K562 (cell line): ENCODE results near the gene SIAE. TPM values are rescaled to one million over a fixed set of nuclear protein-coding genes. Genes with fewer than 3 reads are reported as not detected.

ENCODE experiments used
- ATAC-seq: fragments of 200-7000 bp; cut with Tn5 transposase; 3 replicates; pipeline ENCODE4 v1.9.1; 2020; ENCODE audit warnings: moderate library complexity
- BruUV-seq: library from RNA; stranded (reverse); fragments of 400-500 nt; replicated peaks from 2 replicates; lab custom pipeline; 2021; lab: Mats Ljungman, UMichigan
- CTCF ChIA-PET: fragments of 300-600 bp; formaldehyde crosslinking; extraction: SDS; loops from one replicate; lab custom pipeline; 2021; ENCODE audit warnings: low intra/inter-chr PET ratio; lab: Yijun Ruan, JAX
- POLR2A ChIA-PET: fragments of 300-600, 350-650 bp; sonication (Branson Sonifier 250); formaldehyde crosslinking; extraction: SDS; loops from one replicate; lab custom pipeline; 2021; ENCODE audit warnings: antibody characterized with exemption, inconsistent platforms; lab: Yijun Ruan, JAX
- DNase-seq, 4 experiments: peaks; one replicate each; pipeline versions ENCODE4 v3.0.0 to v3.0.0-alpha.2; 2011 to 2018; ENCODE audit warnings: low spot score in 3 of 4, mixed read lengths in 3 of 4; ENCODE audit errors: extremely low read depth in 1 of 4
- FAIRE-seq: peaks from 2 replicates; lab custom pipeline; 2011; peaks lifted over from hg19 to GRCh38; lab: Jason Lieb, UNC
- H2AFZ ChIP-seq: 2 replicates; pipeline ENCODE4 v1.6.0; 2011; ENCODE audit warnings: low read depth, low read length, control low read depth, inconsistent platforms
- H3K27ac ChIP-seq: fragments of 200-600 bp; 3 replicates; pipeline ENCODE4 v1.8.0; 2011; ENCODE audit warnings: low read depth, mild to moderate bottlenecking, control low read depth, inconsistent platforms, low read length, moderate library complexity, mixed read lengths; ENCODE audit errors: extremely low read depth
- H3K27me3 ChIP-seq, 2 experiments: fragments of 300-600 bp in 1 of 2; 2 replicates in 1 of 2; 3 replicates in 1 of 2; pipeline versions ENCODE4 v1.6.0 to v1.8.0; 2011; ENCODE audit warnings: inconsistent platforms in 2 of 2, low read length in 2 of 2, mild to moderate bottlenecking in 1 of 2, mixed read lengths in 1 of 2, moderate library complexity in 1 of 2; ENCODE audit not compliant: control insufficient read depth in 2 of 2, insufficient read depth in 2 of 2
- H3K36me3 ChIP-seq: fragments of 300-600 bp; 3 replicates; pipeline ENCODE4 v1.8.0; 2011; ENCODE audit warnings: mild to moderate bottlenecking, low read length, inconsistent platforms; ENCODE audit not compliant: control insufficient read depth, insufficient read depth
- H3K4me1 ChIP-seq, 2 experiments: fragments of 200-600 bp in 1 of 2; replicated peaks in 1 of 2; 2 replicates in 1 of 2; 3 replicates in 1 of 2; pipeline versions ENCODE4 v1.5.1 to v1.8.0; 2011; ENCODE audit warnings: inconsistent platforms in 2 of 2, low read length in 2 of 2, mild to moderate bottlenecking in 1 of 2, mixed read lengths in 1 of 2, moderate library complexity in 1 of 2; ENCODE audit not compliant: control insufficient read depth in 2 of 2, insufficient read depth in 2 of 2
- H3K4me2 ChIP-seq: 2 replicates; pipeline ENCODE4 v1.6.1; 2011; ENCODE audit warnings: low read length, control low read depth, inconsistent platforms, mixed read lengths; ENCODE audit not compliant: insufficient read depth
- H3K4me3 ChIP-seq: fragments of 200-600 bp; sonication (generic), shearing (Covaris generic); 2 replicates; pipeline ENCODE4 v1.5.1; 2016; ENCODE audit warnings: control low read depth, inconsistent platforms
- H3K79me2 ChIP-seq: fragments of 200-600 bp; 3 replicates; pipeline ENCODE4 v1.8.0; 2011; ENCODE audit warnings: low read length, inconsistent platforms; ENCODE audit not compliant: control insufficient read depth, insufficient read depth
- H3K9ac ChIP-seq, 2 experiments: 2 replicates each; pipeline versions ENCODE4 v1.6.0 to v1.6.1; 2011; ENCODE audit warnings: low read depth in 2 of 2, low read length in 2 of 2, control low read depth in 1 of 2, inconsistent platforms in 1 of 2, mild to moderate bottlenecking in 1 of 2, mixed read lengths in 1 of 2; ENCODE audit not compliant: insufficient read depth in 1 of 2
- H3K9me1 ChIP-seq: one replicate; pipeline ENCODE4 v1.6.0; 2011; ENCODE audit warnings: inconsistent platforms, mild to moderate bottlenecking, low read length, moderate library complexity; ENCODE audit not compliant: control insufficient read depth, insufficient read depth
- H3K9me3 ChIP-seq: replicated peaks from 2 replicates; pipeline ENCODE4 v1.5.1; 2011; ENCODE audit warnings: low read depth, low read length, inconsistent platforms; ENCODE audit not compliant: control insufficient read depth, insufficient read depth
- H4K20me1 ChIP-seq: replicated peaks from 2 replicates; pipeline ENCODE4 v1.6.1; 2011; ENCODE audit warnings: low read length, inconsistent platforms, mixed read lengths; ENCODE audit not compliant: control insufficient read depth, insufficient read depth
- CSDE1 ChIP-seq, 2 experiments: fragments of 450-650 bp; IDR thresholded peaks; 2 replicates each; pipeline ENCODE4 v1.6.1; 2016; ENCODE audit warnings: mild to moderate bottlenecking in 1 of 2
- HNRNPL ChIP-seq: fragments of 200-400 bp; formaldehyde crosslinking; IDR thresholded peaks from 2 replicates; pipeline ENCODE4 v1.6.1; 2017; ENCODE audit warnings: low read depth, mild to moderate bottlenecking, low read length
- L3MBTL2 ChIP-seq: fragments of 450-650 bp; IDR thresholded peaks from 2 replicates; pipeline ENCODE4 v1.6.1; 2016; ENCODE audit warnings: mild to moderate bottlenecking, moderate library complexity
- THRAP3 ChIP-seq: fragments of 450-650 bp; IDR thresholded peaks from 2 replicates; pipeline ENCODE4 v1.6.1; 2016; ENCODE audit warnings: mild to moderate bottlenecking, inconsistent platforms, borderline replicate concordance
- ZNF12 ChIP-seq: sonication (generic); formaldehyde crosslinking; IDR thresholded peaks from 2 replicates; pipeline ENCODE4 v1.4.0; 2020; ENCODE audit warnings: mild to moderate bottlenecking, missing genetic modification reagents
- ZNF146 ChIP-seq: IDR thresholded peaks from one replicate; pipeline ENCODE4 v1.6.1; 2018; ENCODE audit warnings: missing compliant biosample characterization; ENCODE audit not compliant: unreplicated experiment
- ZNF184 ChIP-seq: sonication (generic); formaldehyde crosslinking; IDR thresholded peaks from 2 replicates; pipeline ENCODE4 v1.5.0; 2020; ENCODE audit warnings: missing genetic modification reagents
- ZNF436 ChIP-seq: fragments of 250-450, 450-650 bp; sonication (Bioruptor Pico); formaldehyde crosslinking; IDR thresholded peaks from 2 replicates; pipeline ENCODE4 v1.7.0; 2020; ENCODE audit warnings: mild to moderate bottlenecking
- ZNF764 ChIP-seq: fragments of 250-450 bp; sonication (Bioruptor Pico); IDR thresholded peaks from 2 replicates; pipeline ENCODE4 v1.4.0; 2020; ENCODE audit warnings: low read depth, mild to moderate bottlenecking, moderate library complexity
- WGBS: fragments of 100-300 bp; shearing (Covaris generic); methylation state at CpG from one replicate; pipeline ENCODE4 v1.1.6; 2016; ENCODE audit warnings: low coverage, mixed read lengths; ENCODE audit not compliant: insufficient coverage; ENCODE audit errors: missing lambda C conversion rate; 5-methylcytosine and 5-hydroxymethylcytosine counted together
- in situ Hi-C: fragments of 300-500 bp; cut with MboI; formaldehyde crosslinking; loops from 4 replicates; pipeline ENCODE4 v1.15.0; 2018; ENCODE audit warnings: inconsistent platforms, mixed read lengths
- intact Hi-C: fragments of 100-400 bp; cut with micrococcal nuclease; formaldehyde crosslinking; loops from 2 replicates; pipeline ENCODE4 v1.14.2; 2022
- polyA plus RNA-seq, 8 experiments: library from polyadenylated mRNA; depleted of rRNA in 4 of 8; stranded (reverse) in 5 of 8; unstranded in 3 of 8; fragments of >200 nt; fragmentation: Nextera tagmentation in 2 of 8; fragmentation: Illumina TruSeq in 1 of 8; extraction: Ambion mirVana in 2 of 8; extraction: Trizol in 1 of 8; gene quantifications; 2 replicates each; pipeline versions ENCODE4 v1.2.1 to v1.2.3, GENCODE V29; 2011 to 2014; ENCODE audit warnings: inconsistent platforms in 1 of 8, missing spikeins in 1 of 8
- total RNA-seq, 7 experiments: library from RNA; depleted of rRNA in 6 of 7; stranded (reverse); fragments of >200 nt in 6 of 7; fragmentation: Illumina TruSeq in 2 of 7; extraction: Trizol in 2 of 7; gene quantifications; 2 replicates each; pipeline versions ENCODE4 v1.2.1 to v1.2.3, GENCODE V29; 2011 to 2021; ENCODE audit warnings: low replicate concordance in 1 of 7
- TF ChIP-seq, protein P1 (sequence below), 3 experiments: IDR thresholded peaks in 2 of 3; conservative IDR thresholded peaks in 1 of 3; 2 replicates each; pipeline ENCODE4 v1.5.1; 2011 to 2012; ENCODE audit warnings: low read length in 3 of 3, mild to moderate bottlenecking in 3 of 3, control low read depth in 2 of 3, improper control_type of control experiment in 1 of 3, inconsistent platforms in 1 of 3, low read depth in 1 of 3, mixed read lengths in 1 of 3, moderate library complexity in 1 of 3; ENCODE audit not compliant: insufficient read depth in 2 of 3
- TF ChIP-seq, protein P2 (sequence below): fragments of 450-650 bp; IDR thresholded peaks from 2 replicates; pipeline ENCODE4 v1.7.1; 2018; ENCODE audit warnings: mild to moderate bottlenecking, low read depth; ENCODE audit not compliant: partially characterized antibody

SIAE gene
- total and polyA plus RNA-seq, 9 of the 15 experiments (the other 6 are each of a cell fraction or from before 2014, with no cell fraction given), result 0.89 to 9.6 (median 3.7) TPM

DNA sequence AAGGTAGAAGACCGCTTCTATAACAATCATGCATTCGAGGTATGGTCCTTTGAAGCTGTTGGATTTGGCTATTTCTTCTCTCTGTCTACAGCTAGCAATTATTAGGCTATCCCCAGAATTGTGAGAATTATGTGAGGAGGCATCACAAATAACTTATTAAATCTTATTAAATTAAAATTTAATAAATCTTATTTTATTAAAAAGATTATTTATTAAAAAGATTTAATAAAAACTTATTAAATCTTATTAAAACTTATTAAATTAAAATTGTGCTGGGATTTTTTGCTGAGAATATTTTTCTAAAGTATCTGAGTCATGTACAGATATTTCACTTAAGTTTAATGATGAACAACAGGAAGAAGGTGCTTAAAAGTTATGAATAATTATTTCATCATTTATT, 7.9 kb upstream of the SIAE start:
- TF ChIP-seq L3MBTL2 (no peak), THRAP3 (no peak), ZNF12 (no peak)
- ChIA-PET POLR2A (interaction anchor here (0.8 kb wide), 1 partner anchor 8 kb away, joined by 3 read pairs; the partner anchor contains the start of genes SIAE and SPA17), CTCF (no interaction called here)
- Histone ChIP-seq H2AFZ (no peak overlapping the region), H4K20me1 (no peaks in the 10 kb centered on the region), H3K4me3 (no peak overlapping the region), H3K79me2 (no peaks in the 10 kb centered on the region), H3K9me1 (no peaks in the 10 kb centered on the region), H3K27me3 (no peaks in the 10 kb centered on the region), H3K27ac (no peak overlapping the region), H3K9ac (no peak overlapping the region), H3K4me2 (no peak overlapping the region), H3K36me3 (no peaks in the 10 kb centered on the region), H3K9me3 (peaks cover 5% of the 10 kb centered on the region; the same call in 1 of the 2 replicates), H3K4me1 (no peaks in the 10 kb centered on the region)
- 13% methylated on average over 2 of the region's 2 CpGs for WGBS
- no peak for ATAC-seq
- BruUV-seq, result no TSS peak
- in situ Hi-C loops, result no loop called here
- intact Hi-C loops, result no loop called here
- FAIRE-seq, result no peak
- no peak for DNase-seq

DNA sequence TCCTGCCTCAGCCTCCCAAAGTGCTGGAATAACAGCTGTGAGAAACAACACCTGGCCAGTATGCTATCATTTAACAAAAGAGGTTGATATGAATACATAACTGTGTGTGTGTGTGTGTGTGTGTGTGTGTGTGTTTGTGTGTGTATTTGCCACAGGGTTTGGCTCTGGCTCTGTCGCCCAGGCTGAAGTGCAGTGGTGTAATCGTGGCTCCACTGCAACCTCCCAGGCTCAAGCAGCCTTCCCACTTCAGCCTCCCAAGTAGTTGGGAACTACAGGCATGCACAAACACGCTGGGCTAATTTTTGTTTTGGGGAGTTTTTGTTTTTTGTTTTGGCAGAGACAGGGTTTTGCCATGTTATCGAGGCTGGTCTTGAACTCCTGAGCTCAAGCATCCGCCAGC, 4.9 kb upstream of the SIAE start:
- no peak for DNase-seq
- Histone ChIP-seq H3K4me2 (no peak overlapping the region), H3K27ac (no peak overlapping the region), H2AFZ (no peak overlapping the region), H3K36me3 (no peaks in the 10 kb centered on the region), H3K9ac (no peak overlapping the region), H3K9me1 (no peaks in the 10 kb centered on the region), H3K9me3 (peaks cover 3% of the 10 kb centered on the region; the same call in 1 of the 2 replicates), H3K79me2 (0 out of 3 replicates have a peak, but pooled peaks cover under 1% of the 10 kb centered on the region), H3K4me3 (no peak overlapping the region), H3K27me3 (no peaks in the 10 kb centered on the region), H4K20me1 (no peaks in the 10 kb centered on the region), H3K4me1 (peaks cover 2 to 6% of the 10 kb centered on the region in 2 experiments; a peak in 4 of 5 replicates)
- CTCF ChIA-PET, result no interaction called here
- 45% methylated on average over 5 of the region's 5 CpGs for WGBS
- no peak for FAIRE-seq
- in situ Hi-C loops (loop anchor here (10.0 kb wide), 1 partner anchor 86 kb away; the partner anchor contains the start of gene ESAM), intact Hi-C loops (no loop called here)
- no TSS peak for BruUV-seq
- ATAC-seq, result no peak
- POLR2A ChIA-PET, result interaction anchor here (0.5 kb wide), 1 partner anchor 83 kb away, joined by 3 read pairs; no protein-coding TSS in a partner anchor
- TF ChIP-seq ZNF764 (CRISPR knock-in tag) (no peak), HNRNPL (no peak), ZNF184 (CRISPR knock-in tag) (no peak), ZNF436 (CRISPR knock-in tag) (no peak), CSDE1 (IDR thresholded peaks at IDR 0.05) (no peak), ZNF146 (CRISPR knock-in tag) (no peak)
- TF ChIP-seq, protein P1, sequence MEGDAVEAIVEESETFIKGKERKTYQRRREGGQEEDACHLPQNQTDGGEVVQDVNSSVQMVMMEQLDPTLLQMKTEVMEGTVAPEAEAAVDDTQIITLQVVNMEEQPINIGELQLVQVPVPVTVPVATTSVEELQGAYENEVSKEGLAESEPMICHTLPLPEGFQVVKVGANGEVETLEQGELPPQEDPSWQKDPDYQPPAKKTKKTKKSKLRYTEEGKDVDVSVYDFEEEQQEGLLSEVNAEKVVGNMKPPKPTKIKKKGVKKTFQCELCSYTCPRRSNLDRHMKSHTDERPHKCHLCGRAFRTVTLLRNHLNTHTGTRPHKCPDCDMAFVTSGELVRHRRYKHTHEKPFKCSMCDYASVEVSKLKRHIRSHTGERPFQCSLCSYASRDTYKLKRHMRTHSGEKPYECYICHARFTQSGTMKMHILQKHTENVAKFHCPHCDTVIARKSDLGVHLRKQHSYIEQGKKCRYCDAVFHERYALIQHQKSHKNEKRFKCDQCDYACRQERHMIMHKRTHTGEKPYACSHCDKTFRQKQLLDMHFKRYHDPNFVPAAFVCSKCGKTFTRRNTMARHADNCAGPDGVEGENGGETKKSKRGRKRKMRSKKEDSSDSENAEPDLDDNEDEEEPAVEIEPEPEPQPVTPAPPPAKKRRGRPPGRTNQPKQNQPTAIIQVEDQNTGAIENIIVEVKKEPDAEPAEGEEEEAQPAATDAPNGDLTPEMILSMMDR (IDR thresholded peaks at IDR 0.05 in 2 of 3, conservative IDR thresholded peaks at IDR 0.05 in 1 of 3; ENCODE audit: insufficient read depth in 2 of 3, low read depth in 1 of 3, low read length in 3 of 3), result no peak
- TF ChIP-seq, protein P2, sequence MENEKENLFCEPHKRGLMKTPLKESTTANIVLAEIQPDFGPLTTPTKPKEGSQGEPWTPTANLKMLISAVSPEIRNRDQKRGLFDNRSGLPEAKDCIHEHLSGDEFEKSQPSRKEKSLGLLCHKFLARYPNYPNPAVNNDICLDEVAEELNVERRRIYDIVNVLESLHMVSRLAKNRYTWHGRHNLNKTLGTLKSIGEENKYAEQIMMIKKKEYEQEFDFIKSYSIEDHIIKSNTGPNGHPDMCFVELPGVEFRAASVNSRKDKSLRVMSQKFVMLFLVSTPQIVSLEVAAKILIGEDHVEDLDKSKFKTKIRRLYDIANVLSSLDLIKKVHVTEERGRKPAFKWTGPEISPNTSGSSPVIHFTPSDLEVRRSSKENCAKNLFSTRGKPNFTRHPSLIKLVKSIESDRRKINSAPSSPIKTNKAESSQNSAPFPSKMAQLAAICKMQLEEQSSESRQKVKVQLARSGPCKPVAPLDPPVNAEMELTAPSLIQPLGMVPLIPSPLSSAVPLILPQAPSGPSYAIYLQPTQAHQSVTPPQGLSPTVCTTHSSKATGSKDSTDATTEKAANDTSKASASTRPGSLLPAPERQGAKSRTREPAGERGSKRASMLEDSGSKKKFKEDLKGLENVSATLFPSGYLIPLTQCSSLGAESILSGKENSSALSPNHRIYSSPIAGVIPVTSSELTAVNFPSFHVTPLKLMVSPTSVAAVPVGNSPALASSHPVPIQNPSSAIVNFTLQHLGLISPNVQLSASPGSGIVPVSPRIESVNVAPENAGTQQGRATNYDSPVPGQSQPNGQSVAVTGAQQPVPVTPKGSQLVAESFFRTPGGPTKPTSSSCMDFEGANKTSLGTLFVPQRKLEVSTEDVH, result no peak
